WTC11 (cell line): ENCODE data around the gene C3orf18. TPM values are rescaled to one million over a fixed set of nuclear protein-coding genes. Genes with fewer than 3 reads are reported as not detected.

ENCODE experiments used
- ATAC-seq: fragments of 200-7000 bp; cut with Tn5 transposase; 2 replicates; pipeline ENCODE4 v1.10.0; 2021; ENCODE audit warnings: mild to moderate bottlenecking, moderate library complexity
- CTCF ChIA-PET: fragments of 300-600 bp; sonication (Branson Sonifier 250); formaldehyde crosslinking; loops from one replicate; lab custom pipeline; 2021; ENCODE audit warnings: antibody characterized with exemption; lab: Charles Lee
- POLR2A ChIA-PET: fragments of 350-600 bp; sonication (Branson Sonifier 250); formaldehyde crosslinking; loops from one replicate; lab custom pipeline; 2021; ENCODE audit warnings: antibody characterized with exemption; lab: Charles Lee
- DNase-seq: peaks from one replicate; pipeline ENCODE4 v3.0.0; 2021; ENCODE audit warnings: low spot score
- H3K27ac Mint-ChIP-seq: 2 replicates; pipeline ENCODE4 v1.8.0; 2021; ENCODE audit warnings: mixed read lengths
- H3K27me3 Mint-ChIP-seq: 2 replicates; pipeline ENCODE4 v1.8.0; 2021; ENCODE audit warnings: low read depth, mild to moderate bottlenecking, moderate library complexity, mixed read lengths
- H3K36me3 Mint-ChIP-seq: 2 replicates; pipeline ENCODE4 v1.8.0; 2021; ENCODE audit warnings: mixed read lengths
- H3K4me1 Mint-ChIP-seq: 2 replicates; pipeline ENCODE4 v1.8.0; 2022; ENCODE audit warnings: mixed read lengths
- H3K4me3 Mint-ChIP-seq: 2 replicates; pipeline ENCODE4 v1.8.0; 2021; ENCODE audit warnings: mild to moderate bottlenecking, moderate library complexity, mixed read lengths
- H3K9me3 Mint-ChIP-seq: 2 replicates; pipeline ENCODE4 v1.8.0; 2021; ENCODE audit warnings: mixed read lengths
- AR ChIP-seq: fragments of 250-450 bp; sonication (Bioruptor Pico); IDR thresholded peaks from 2 replicates; pipeline ENCODE4 v1.9.0; 2021; ENCODE audit warnings: mild to moderate bottlenecking
- ARID4B ChIP-seq: sonication (generic); formaldehyde crosslinking; IDR thresholded peaks from 2 replicates; pipeline ENCODE4 v1.8.0; 2023; ENCODE audit warnings: missing genetic modification reagents, mild to moderate bottlenecking, borderline replicate concordance
- CTCF ChIP-seq: fragments of 200-600 bp; IDR thresholded peaks from 2 replicates; pipeline ENCODE4 v1.8.0; 2022; ENCODE audit warnings: antibody characterized with exemption
- E2F4 ChIP-seq: sonication (generic); formaldehyde crosslinking; IDR thresholded peaks from 2 replicates; pipeline ENCODE4 v1.8.1; 2022; ENCODE audit warnings: low read depth, mild to moderate bottlenecking, moderate library complexity, missing genetic modification reagents, borderline replicate concordance
- FOXP1 ChIP-seq: sonication (generic); formaldehyde crosslinking; IDR thresholded peaks from 2 replicates; pipeline ENCODE4 v1.8.0; 2022; ENCODE audit warnings: missing genetic modification reagents, mild to moderate bottlenecking, moderate library complexity, borderline replicate concordance
- GABPB1 ChIP-seq: sonication (generic); formaldehyde crosslinking; IDR thresholded peaks from 2 replicates; pipeline ENCODE4 v1.8.1; 2023; ENCODE audit warnings: mild to moderate bottlenecking, missing genetic modification reagents
- GTF2I ChIP-seq: fragments of 250-450 bp; sonication (Bioruptor Pico); conservative IDR thresholded peaks from 2 replicates; pipeline ENCODE4 v1.4.0; 2021; ENCODE audit warnings: mild to moderate bottlenecking
- MAX ChIP-seq: sonication (generic); formaldehyde crosslinking; IDR thresholded peaks from 2 replicates; pipeline ENCODE4 v1.8.0; 2022; ENCODE audit warnings: mild to moderate bottlenecking, missing genetic modification reagents
- NFATC4 ChIP-seq: fragments of 250-450 bp; sonication (Bioruptor Pico); IDR thresholded peaks from 2 replicates; pipeline ENCODE4 v1.9.0; 2021; ENCODE audit warnings: mild to moderate bottlenecking
- NR1H2 ChIP-seq: sonication (generic); formaldehyde crosslinking; IDR thresholded peaks from 2 replicates; pipeline ENCODE4 v1.9.0; 2021; ENCODE audit warnings: mild to moderate bottlenecking, moderate library complexity, missing genetic modification reagents
- SMAD3 ChIP-seq: sonication (generic); formaldehyde crosslinking; IDR thresholded peaks from 2 replicates; pipeline ENCODE4 v1.8.0; 2022; ENCODE audit warnings: missing genetic modification reagents, mild to moderate bottlenecking, borderline replicate concordance
- TCF7 ChIP-seq: sonication (generic); formaldehyde crosslinking; IDR thresholded peaks from 2 replicates; pipeline ENCODE4 v1.8.0; 2022; ENCODE audit warnings: mild to moderate bottlenecking, low read depth, missing genetic modification reagents, moderate library complexity
- ZNF138 ChIP-seq: sonication (generic); formaldehyde crosslinking; conservative IDR thresholded peaks from 2 replicates; pipeline ENCODE4 v1.8.1; 2022; ENCODE audit warnings: mild to moderate bottlenecking, moderate library complexity, missing genetic modification reagents
- ZNF396 ChIP-seq: fragments of 250-450 bp; sonication (Bioruptor Pico); IDR thresholded peaks from 2 replicates; pipeline ENCODE4 v1.8.0; 2021; ENCODE audit warnings: mild to moderate bottlenecking, moderate library complexity, borderline replicate concordance
- ZNF671 ChIP-seq: fragments of 250-450 bp; sonication (Bioruptor Pico); IDR thresholded peaks from 2 replicates; pipeline ENCODE4 v1.8.0; 2021; ENCODE audit warnings: mild to moderate bottlenecking
- total RNA-seq: library from RNA; stranded (reverse); gene quantifications from 3 replicates; pipeline ENCODE4 v1.2.3, GENCODE V29; 2021

Gene C3orf18
- total RNA-seq, 1 experiment from 2014 or later = 12.1 TPM

GRCh38 chr3:50602595-50603191 is 35.1 kb upstream of the C3orf18 start (continued):
- TF ChIP-seq ZNF671 (CRISPR knock-in tag) (no peak), ZNF138 (no peak), AR (CRISPR knock-in tag) (no peak), GTF2I (CRISPR knock-in tag) (no peak), SMAD3 (CRISPR knock-in tag) (no peak), ZNF396 (no peak), TCF7 (CRISPR knock-in tag) (no peak), CTCF (no peak)

GRCh38 chr3:50600841-50601591 is 33.5 kb upstream of the C3orf18 start:
- Mint-ChIP-seq H3K27ac (no peak overlapping the region; the same call in 1 of the 2 replicates), H3K27me3 (peaks cover 3% of the 10 kb centered on the region), H3K36me3 (no peaks in the 10 kb centered on the region), H3K4me3 (no peak overlapping the region), H3K9me3 (no peaks in the 10 kb centered on the region), H3K4me1 (no peaks in the 10 kb centered on the region)
- TF ChIP-seq GABPB1 (CRISPR knock-in tag) (peak; percentile 78), FOXP1 (CRISPR knock-in tag) (no peak)
- POLR2A ChIA-PET = no interaction called here
- ATAC-seq = peak; percentile 33
- DNase-seq = no peak
- CTCF ChIA-PET = interaction anchor here (2.4 to 3.2 kb wide), 2 partner anchors 11 to 32 kb away, joined by 5 to 24 read pairs; partner anchors contain the start of genes CISH and HEMK1

- Mint-ChIP-seq H3K27me3 (peaks cover 3% of the 10 kb centered on the region), H3K9me3 (no peaks in the 10 kb centered on the region), H3K36me3 (no peaks in the 10 kb centered on the region), H3K4me1 (no peaks in the 10 kb centered on the region), H3K4me3 (no peak overlapping the region)
- DNase-seq (no peak), ATAC-seq (no peak)
- ChIA-PET POLR2A (no interaction called here), CTCF (interaction anchor here (2.4 to 3.2 kb wide), 2 partner anchors 11 to 31 kb away, joined by 5 to 24 read pairs; partner anchors contain the start of genes CISH and HEMK1)
- TF ChIP-seq ZNF671 (CRISPR knock-in tag) (no peak), NR1H2 (no peak)
- TF ChIP-seq, all 79 proteins: peak for 0
- no peak overlapping the region for H3K27ac Mint-ChIP-seq
Observed at GRCh38 chr3:50600141-50600753, 32.7 kb upstream of the C3orf18 start.

GRCh38 chr3:50599716-50600118 is 32.2 kb upstream of the C3orf18 start:
- Mint-ChIP-seq H3K4me1 (no peaks in the 10 kb centered on the region), H3K4me3 (no peak overlapping the region), H3K27ac (no peak overlapping the region), H3K36me3 (no peaks in the 10 kb centered on the region), H3K9me3 (no peaks in the 10 kb centered on the region)
- POLR2A ChIA-PET = no interaction called here
- ATAC-seq (no peak), DNase-seq (no peak)
- CTCF ChIA-PET = no interaction called here
- no peak for TF ChIP-seq MAX
- TF ChIP-seq E2F4 = no peak
- no peak for TF ChIP-seq ARID4B
- no peak for TF ChIP-seq NFATC4
- no peak for TF ChIP-seq ZNF138
- TF ChIP-seq, all 79 proteins: peak for 0
- peaks cover 3% of the 10 kb centered on the region for H3K27me3 Mint-ChIP-seq
